KMS-11 (cell line): ENCODE results near the gene SDHA.
"Not testable (repeated sequence)": the region's sequence is repeated elsewhere in the genome, so short reads cannot be mapped to it uniquely, and the experiment has no call there.

Experiments
- H2AFZ ChIP-seq: fragments of 200-600 bp; sonication (generic); 2 replicates; pipeline ENCODE4 v1.6.1; 2016; ENCODE audit warnings: antibody characterized with exemption, mixed run types, low read depth
- H3K27ac ChIP-seq: fragments of 200-600 bp; sonication (generic); 2 replicates; pipeline ENCODE4 v1.6.1; 2016; ENCODE audit warnings: mild to moderate bottlenecking, mixed run types
- H3K27me3 ChIP-seq: fragments of 200-600 bp; sonication (generic); 2 replicates; pipeline ENCODE4 v1.6.1; 2017; ENCODE audit warnings: mild to moderate bottlenecking, low read depth, mixed run types, moderate library complexity; ENCODE audit not compliant: insufficient read depth
- H3K36me3 ChIP-seq: fragments of 200-600 bp; sonication (generic); 2 replicates; pipeline ENCODE4 v1.6.1; 2017; ENCODE audit warnings: mild to moderate bottlenecking, mixed run types; ENCODE audit not compliant: insufficient read depth
- H3K4me1 ChIP-seq: fragments of 200-600 bp; sonication (generic); 2 replicates; pipeline ENCODE4 v1.6.1; 2016; ENCODE audit warnings: mild to moderate bottlenecking, low read depth, mixed run types; ENCODE audit not compliant: poor library complexity, severe bottlenecking
- H3K4me2 ChIP-seq: fragments of 200-600 bp; sonication (generic); 2 replicates; pipeline ENCODE4 v1.7.0; 2016; ENCODE audit warnings: mild to moderate bottlenecking, mixed run types
- H3K4me3 ChIP-seq: fragments of 200-600 bp; sonication (generic); IDR thresholded peaks from 2 replicates; pipeline ENCODE4 v1.6.1; 2017; ENCODE audit warnings: low read depth, low read length, mixed read lengths; ENCODE audit not compliant: insufficient read depth
- H3K79me2 ChIP-seq: fragments of 200-600 bp; sonication (generic); 2 replicates; pipeline ENCODE4 v1.6.1; 2016; ENCODE audit warnings: low read depth, mixed run types; ENCODE audit not compliant: insufficient read depth
- H3K9ac ChIP-seq: fragments of 200-600 bp; sonication (generic); 2 replicates; pipeline ENCODE4 v1.6.1; 2016; ENCODE audit warnings: mild to moderate bottlenecking, mixed run types
- H4K20me1 ChIP-seq: fragments of 200-600 bp; sonication (generic); 2 replicates; pipeline ENCODE4 v1.6.1; 2016; ENCODE audit warnings: mild to moderate bottlenecking, mixed run types; ENCODE audit not compliant: insufficient read depth
- TF ChIP-seq, protein P1 (sequence below): fragments of 200-600 bp; sonication (generic); conservative IDR thresholded peaks from 2 replicates; pipeline ENCODE4 v1.6.1; 2017; ENCODE audit warnings: low read depth, mild to moderate bottlenecking, antibody characterized with exemption, low read length, moderate library complexity, mixed read lengths

The SDHA gene

DNA sequence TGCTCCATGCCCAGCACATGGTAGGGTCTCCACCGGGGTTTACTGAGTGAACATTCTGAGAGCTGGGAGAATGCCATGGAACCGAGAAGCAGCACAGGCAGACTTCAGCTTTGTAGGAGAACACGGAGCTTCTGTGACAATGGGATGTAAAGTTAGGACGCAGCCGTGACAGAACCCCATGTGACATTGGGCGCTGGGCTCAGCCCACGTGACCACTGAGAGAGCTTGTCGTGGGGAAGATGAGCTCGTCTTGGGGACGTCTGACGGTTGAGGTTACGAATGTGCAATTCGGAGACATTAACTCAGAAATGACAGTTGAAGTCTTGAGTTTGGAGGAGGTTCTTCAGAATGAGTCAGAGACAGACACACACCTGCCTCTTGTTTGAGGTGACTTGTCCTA is 13.5 kb downstream of the SDHA start:
- no peaks in the 10 kb centered on the region for H4K20me1 ChIP-seq
- no peaks in the 10 kb centered on the region for H3K4me1 ChIP-seq
- no peaks in the 10 kb centered on the region for H3K27me3 ChIP-seq
- peaks cover 7% of the 10 kb centered on the region; the same call in 1 of the 2 replicates for H3K79me2 ChIP-seq
- H2AFZ ChIP-seq = no peak overlapping the region
- peaks cover 33% of the 10 kb centered on the region; the same call in 1 of the 2 replicates for H3K36me3 ChIP-seq
- no peak overlapping the region for H3K27ac ChIP-seq
- TF ChIP-seq, protein P1, sequence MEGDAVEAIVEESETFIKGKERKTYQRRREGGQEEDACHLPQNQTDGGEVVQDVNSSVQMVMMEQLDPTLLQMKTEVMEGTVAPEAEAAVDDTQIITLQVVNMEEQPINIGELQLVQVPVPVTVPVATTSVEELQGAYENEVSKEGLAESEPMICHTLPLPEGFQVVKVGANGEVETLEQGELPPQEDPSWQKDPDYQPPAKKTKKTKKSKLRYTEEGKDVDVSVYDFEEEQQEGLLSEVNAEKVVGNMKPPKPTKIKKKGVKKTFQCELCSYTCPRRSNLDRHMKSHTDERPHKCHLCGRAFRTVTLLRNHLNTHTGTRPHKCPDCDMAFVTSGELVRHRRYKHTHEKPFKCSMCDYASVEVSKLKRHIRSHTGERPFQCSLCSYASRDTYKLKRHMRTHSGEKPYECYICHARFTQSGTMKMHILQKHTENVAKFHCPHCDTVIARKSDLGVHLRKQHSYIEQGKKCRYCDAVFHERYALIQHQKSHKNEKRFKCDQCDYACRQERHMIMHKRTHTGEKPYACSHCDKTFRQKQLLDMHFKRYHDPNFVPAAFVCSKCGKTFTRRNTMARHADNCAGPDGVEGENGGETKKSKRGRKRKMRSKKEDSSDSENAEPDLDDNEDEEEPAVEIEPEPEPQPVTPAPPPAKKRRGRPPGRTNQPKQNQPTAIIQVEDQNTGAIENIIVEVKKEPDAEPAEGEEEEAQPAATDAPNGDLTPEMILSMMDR = no peak
- H3K4me3 ChIP-seq = no peak overlapping the region
- H3K9ac ChIP-seq = no peak overlapping the region
- no peak overlapping the region for H3K4me2 ChIP-seq

DNA sequence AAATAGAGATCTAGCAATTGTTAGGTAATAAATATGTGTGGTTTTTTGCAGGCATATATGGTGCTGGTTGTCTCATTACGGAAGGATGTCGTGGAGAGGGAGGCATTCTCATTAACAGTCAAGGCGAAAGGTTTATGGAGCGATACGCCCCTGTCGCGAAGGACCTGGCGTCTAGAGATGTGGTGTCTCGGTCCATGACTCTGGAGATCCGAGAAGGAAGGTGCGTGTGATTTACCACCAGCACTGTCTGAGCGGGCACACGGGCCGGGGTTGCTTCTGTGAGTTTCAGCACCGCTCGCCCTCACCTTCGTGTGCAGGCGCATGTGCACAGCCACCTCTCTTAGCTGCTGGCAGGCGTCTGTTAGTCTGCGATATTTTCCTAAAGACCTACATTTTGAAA is 15.3 kb downstream of the SDHA start:
- H3K4me2 ChIP-seq = not testable (repeated sequence)

DNA sequence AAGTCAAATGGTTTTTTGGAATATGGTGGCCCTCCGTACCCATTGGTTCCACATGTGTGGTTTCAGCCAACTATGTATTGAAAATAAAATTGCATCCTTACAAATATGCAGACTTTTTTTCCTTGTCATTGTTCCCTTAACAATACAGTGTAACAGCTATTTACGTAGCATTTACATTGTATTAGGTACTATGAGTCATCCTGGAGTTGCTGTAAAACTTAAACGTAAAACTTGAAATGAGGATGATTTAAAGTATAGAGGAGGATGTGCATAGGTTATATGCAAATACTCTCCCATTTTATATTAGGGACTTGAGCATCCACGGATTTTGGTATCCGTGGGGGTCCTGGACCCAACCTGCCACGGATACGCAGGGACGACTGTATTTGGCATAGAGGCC is 16.3 kb downstream of the SDHA start:
- Histone ChIP-seq H3K36me3 (peaks cover 20% of the 10 kb centered on the region; the same call in 1 of the 2 replicates), H3K4me2 (no peak overlapping the region), H2AFZ (no peak overlapping the region), H3K79me2 (no peaks in the 10 kb centered on the region; the same call in 1 of the 2 replicates), H3K9ac (no peak overlapping the region), H3K27me3 (no peaks in the 10 kb centered on the region), H4K20me1 (no peaks in the 10 kb centered on the region), H3K27ac (no peak overlapping the region), H3K4me1 (no peaks in the 10 kb centered on the region), H3K4me3 (no peak overlapping the region)
- TF ChIP-seq, protein P1 = no peak

More for the DNA sequence above, 15.3 kb downstream of the SDHA start:
- peaks cover 20% of the 10 kb centered on the region; the same call in 1 of the 2 replicates for H3K36me3 ChIP-seq
- not testable (repeated sequence) for H2AFZ ChIP-seq, H3K4me3 ChIP-seq, H4K20me1 ChIP-seq, H3K79me2 ChIP-seq, H3K4me1 ChIP-seq, H3K27ac ChIP-seq, H3K9ac ChIP-seq, H3K27me3 ChIP-seq

DNA sequence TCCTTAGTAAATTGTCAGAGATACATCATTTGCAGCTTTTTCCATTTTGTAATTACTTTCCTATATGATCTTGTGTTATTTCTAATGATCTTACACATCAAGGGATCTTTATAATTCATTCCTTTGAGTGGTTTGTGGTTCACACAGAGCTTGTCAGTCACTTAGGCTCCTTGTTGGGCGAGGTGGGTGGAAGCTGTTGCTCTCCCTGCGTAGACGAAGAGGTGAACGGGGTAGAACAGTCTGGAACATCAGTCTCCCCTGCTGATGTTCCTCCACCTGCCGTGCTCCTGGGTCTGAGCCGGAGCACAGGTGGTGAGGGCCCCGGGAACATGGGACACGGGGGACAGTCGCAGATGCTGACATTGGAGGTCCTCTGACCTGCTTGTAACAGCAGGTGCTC is 17.4 kb downstream of the SDHA start:
- H3K4me2 ChIP-seq, H3K4me3 ChIP-seq, H3K27ac ChIP-seq, H4K20me1 ChIP-seq, H2AFZ ChIP-seq, H3K27me3 ChIP-seq, H3K79me2 ChIP-seq, H3K9ac ChIP-seq, H3K4me1 ChIP-seq: not testable (repeated sequence)
- H3K36me3 ChIP-seq = peaks cover 25% of the 10 kb centered on the region; the same call in 1 of the 2 replicates

DNA sequence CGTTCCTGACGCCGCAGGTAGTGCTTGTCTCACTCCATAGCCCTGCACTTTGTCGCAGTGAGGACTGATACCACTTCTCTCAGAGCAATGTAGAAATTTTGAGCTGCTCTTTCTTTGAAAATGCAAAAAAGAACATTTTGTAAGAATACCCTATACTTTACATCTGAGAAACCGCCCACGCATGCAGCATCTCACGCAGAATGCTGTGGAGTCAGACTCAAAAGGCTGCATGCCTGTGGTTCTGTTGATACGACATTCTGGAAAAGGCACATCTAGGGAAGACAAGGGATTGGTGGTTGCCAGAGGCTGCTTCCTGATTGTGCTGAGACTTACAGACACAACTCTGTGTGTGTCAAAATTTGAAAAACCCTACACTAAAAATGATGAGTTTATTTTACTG is 19.8 kb downstream of the SDHA start:
- H3K36me3 ChIP-seq = peaks cover 35% of the 10 kb centered on the region; the same call in 1 of the 2 replicates
- not testable (repeated sequence) for H3K4me3 ChIP-seq, H3K79me2 ChIP-seq, H2AFZ ChIP-seq, H3K27me3 ChIP-seq, H3K9ac ChIP-seq, H4K20me1 ChIP-seq, H3K4me1 ChIP-seq, H3K27ac ChIP-seq, H3K4me2 ChIP-seq

DNA sequence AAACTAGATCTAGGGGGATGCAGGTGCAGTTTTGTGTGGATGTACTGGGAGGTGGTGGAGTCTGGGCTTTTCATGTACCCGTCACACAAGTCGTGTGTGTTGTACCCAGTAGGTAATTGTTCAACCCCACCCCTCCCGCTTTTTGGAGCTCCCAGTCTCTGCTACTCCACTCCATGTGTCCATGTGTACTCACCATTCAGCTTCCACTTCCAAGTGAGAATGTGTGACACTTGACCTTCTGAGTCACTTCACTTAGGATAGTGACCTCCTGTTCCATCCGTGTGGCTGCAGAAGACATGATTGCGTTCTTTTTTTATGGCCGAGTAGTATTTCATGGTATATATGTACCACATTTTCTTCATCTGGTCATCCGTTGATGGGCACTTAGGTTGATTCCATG is 22.4 kb downstream of the SDHA start:
- not testable (repeated sequence) for H2AFZ ChIP-seq, H3K4me3 ChIP-seq, H3K4me1 ChIP-seq, H3K4me2 ChIP-seq, H3K27me3 ChIP-seq, H3K79me2 ChIP-seq, H4K20me1 ChIP-seq, H3K9ac ChIP-seq, H3K27ac ChIP-seq
- H3K36me3 ChIP-seq = peaks cover 25% of the 10 kb centered on the region; the same call in 1 of the 2 replicates

DNA sequence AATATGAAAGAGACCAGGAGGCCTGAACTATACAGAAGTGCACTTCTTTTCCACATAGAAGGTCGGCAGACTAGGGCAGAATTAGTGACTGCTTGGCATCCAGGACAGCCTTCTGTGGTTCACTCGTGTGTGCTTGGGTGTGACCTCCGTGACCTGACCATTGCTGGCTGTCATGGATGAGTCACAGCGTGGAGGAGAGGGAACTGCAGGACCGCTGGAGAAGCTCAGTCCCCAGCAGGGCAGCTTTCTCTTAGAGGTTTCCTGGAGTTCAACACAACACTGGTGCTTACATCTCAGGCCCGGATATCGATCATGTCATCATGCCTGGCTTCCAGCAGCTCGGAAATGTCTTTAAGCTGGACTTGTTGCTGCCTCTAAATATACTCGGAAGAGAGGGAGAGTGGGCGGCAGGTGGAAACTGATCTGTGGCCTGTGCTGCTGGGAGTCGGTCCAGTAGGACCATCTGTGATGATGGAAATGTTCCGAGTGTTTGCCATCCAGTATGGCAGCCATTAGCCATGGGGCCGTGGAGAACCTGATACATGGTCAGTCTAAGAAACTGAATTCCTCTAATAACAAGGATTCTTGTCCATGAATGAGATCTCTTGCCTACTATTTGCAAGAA is 23.0 kb downstream of the SDHA start:
- H3K4me2 ChIP-seq, H3K27me3 ChIP-seq, H3K79me2 ChIP-seq, H4K20me1 ChIP-seq, H2AFZ ChIP-seq, H3K27ac ChIP-seq, H3K9ac ChIP-seq, H3K4me1 ChIP-seq, H3K4me3 ChIP-seq: not testable (repeated sequence)
- peaks cover 22% of the 10 kb centered on the region; the same call in 1 of the 2 replicates for H3K36me3 ChIP-seq

DNA sequence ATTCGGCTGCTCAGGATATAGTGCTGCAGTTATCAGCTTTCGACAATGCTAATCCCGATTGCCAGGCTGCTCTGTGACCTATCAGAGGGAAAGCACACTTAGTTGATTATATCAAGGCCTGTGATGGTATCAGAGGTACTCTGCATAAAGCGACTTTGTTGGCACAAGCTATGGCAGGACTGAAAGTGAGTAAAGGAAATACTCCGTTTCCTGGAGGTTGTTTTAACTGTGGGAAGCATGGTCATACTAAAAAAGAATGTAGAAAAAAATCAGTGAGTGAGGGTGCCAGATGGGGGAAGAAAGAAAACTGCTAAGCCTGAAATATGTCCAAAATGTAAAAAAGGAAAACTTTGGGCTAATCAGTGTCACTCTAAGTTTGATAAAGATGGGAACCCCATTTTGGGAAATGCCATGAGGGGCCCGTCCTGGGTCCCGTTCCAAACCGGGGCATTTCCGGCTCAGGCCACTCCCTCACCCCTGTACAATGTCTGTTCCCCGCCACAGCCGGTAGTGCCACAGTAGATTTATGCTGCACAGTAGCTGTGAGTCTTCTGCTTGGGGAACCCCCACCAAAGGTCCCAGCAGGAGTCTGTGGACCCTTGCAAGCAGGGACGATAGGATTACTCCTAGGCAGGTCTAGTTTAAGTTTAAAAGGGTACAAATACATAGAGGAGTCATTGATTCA is 25.7 kb downstream of the SDHA start:
- H3K36me3 ChIP-seq = peaks cover 35% of the 10 kb centered on the region; the same call in 1 of the 2 replicates
- not testable (repeated sequence) for H2AFZ ChIP-seq, H3K27me3 ChIP-seq, H3K79me2 ChIP-seq, H4K20me1 ChIP-seq, H3K4me1 ChIP-seq, H3K9ac ChIP-seq, H3K4me2 ChIP-seq, H3K4me3 ChIP-seq, H3K27ac ChIP-seq
